ENCODE results near the gene SPACA4.

- TF ChIP-seq CTCF (IDR thresholded peaks at IDR 0.05), result no peak
- no peak for TF ChIP-seq ELF1 (IDR thresholded peaks at IDR 0.05)
- TF ChIP-seq EZH2phosphoT487 (IDR thresholded peaks at IDR 0.05; ENCODE audit: borderline replicate concordance, low read depth), result no peak
- no peak for TF ChIP-seq RAD21 (IDR thresholded peaks at IDR 0.05; ENCODE audit: low read length)
- no peak; the same call in 1 of the 2 replicates for TF ChIP-seq SMC3 (IDR thresholded peaks at IDR 0.05; ENCODE audit: low read depth, low read length)
- TF ChIP-seq RCOR1 (IDR thresholded peaks at IDR 0.05; ENCODE audit: low read length), result no peak
- TF ChIP-seq POLR2AphosphoS5 (IDR thresholded peaks at IDR 0.05; ENCODE audit: low read depth, low read length), result no peak; the same call in none of the 2 replicates
- no peak for TF ChIP-seq NFIC (IDR thresholded peaks at IDR 0.05; ENCODE audit: borderline replicate concordance)
These were observed 28.1 kb downstream of the SPACA4 start for GRCh38 chr19:48634424-48635262.

All from SK-N-SH (cell line).